IMR-90 (cell line): ENCODE data around the gene FARS2. TPM values are rescaled to one million over a fixed set of nuclear protein-coding genes. Genes with fewer than 3 reads are reported as not detected.

Experiments used
- ATAC-seq: fragments of 200-7000 bp; cut with Tn5 transposase; 2 replicates; pipeline ENCODE4 v1.9.1; 2020; ENCODE audit warnings: low read depth, mild to moderate bottlenecking, moderate library complexity
- BruUV-seq: library from RNA; stranded (reverse); fragments of 400-500 nt; replicated peaks from 2 replicates; lab custom pipeline; 2021; lab: Mats Ljungman, UMichigan
- CTCF ChIA-PET: fragments of 300-600 bp; formaldehyde crosslinking; extraction: SDS; loops from one replicate; lab custom pipeline; 2021; ENCODE audit warnings: antibody characterized with exemption; lab: Yijun Ruan, JAX
- POLR2A ChIA-PET: fragments of 300-600 bp; sonication (Branson Sonifier 250); formaldehyde crosslinking; loops from one replicate; lab custom pipeline; 2022; ENCODE audit warnings: antibody characterized with exemption; ENCODE audit not compliant: unreplicated experiment; lab: Charles Lee
- DNase-seq: peaks from one replicate; pipeline ENCODE4 v3.0.0; 2013
- H2AFZ ChIP-seq: replicated peaks from 2 replicates; pipeline ENCODE3; 2013; ENCODE audit warnings: low read length, mild to moderate bottlenecking; ENCODE audit not compliant: poor library complexity
- H2AK5ac ChIP-seq: 2 replicates; pipeline ENCODE4 v1.6.1; 2013; ENCODE audit warnings: low read depth, low read length, inconsistent platforms
- H2AK9ac ChIP-seq: replicated peaks from 2 replicates; pipeline ENCODE3; 2013; ENCODE audit warnings: mild to moderate bottlenecking, low read depth, low read length, moderate library complexity; ENCODE audit not compliant: poor library complexity
- H2BK120ac ChIP-seq: 2 replicates; pipeline ENCODE4 v1.6.1; 2013; ENCODE audit warnings: low read depth, low read length, inconsistent platforms
- H2BK15ac ChIP-seq: 3 replicates; pipeline ENCODE4 v1.6.1; 2013; ENCODE audit warnings: low read depth, low read length, inconsistent platforms
- H2BK20ac ChIP-seq: 2 replicates; pipeline ENCODE4 v1.6.1; 2013; ENCODE audit warnings: low read depth, mild to moderate bottlenecking, inconsistent platforms, low read length, moderate library complexity
- H2BK5ac ChIP-seq: 2 replicates; pipeline ENCODE4 v1.6.1; 2013; ENCODE audit warnings: mild to moderate bottlenecking, low read depth, low read length, inconsistent platforms; ENCODE audit not compliant: poor library complexity, severe bottlenecking
- H3K14ac ChIP-seq: replicated peaks from 2 replicates; pipeline ENCODE4 v1.6.1; 2013; ENCODE audit warnings: low read depth, low read length, inconsistent platforms
- H3K18ac ChIP-seq: 2 replicates; pipeline ENCODE4 v1.6.1; 2013; ENCODE audit warnings: low read depth, low read length, control low read depth
- H3K23ac ChIP-seq: 2 replicates; pipeline ENCODE4 v1.6.1; 2013; ENCODE audit warnings: low read depth, low read length, inconsistent platforms
- H3K27ac ChIP-seq: 2 replicates; pipeline ENCODE4 v1.5.1; 2013; ENCODE audit warnings: mild to moderate bottlenecking, control low read depth, low read length; ENCODE audit not compliant: insufficient read depth
- H3K27me3 ChIP-seq: 2 replicates; pipeline ENCODE4 v1.6.1; 2013; ENCODE audit warnings: low read length; ENCODE audit not compliant: control insufficient read depth, insufficient read depth
- H3K36me3 ChIP-seq: 2 replicates; pipeline ENCODE4 v1.6.1; 2013; ENCODE audit warnings: low read length, mixed read lengths; ENCODE audit not compliant: control insufficient read depth, insufficient read depth
- H3K4ac ChIP-seq: 2 replicates; pipeline ENCODE4 v1.6.1; 2013; ENCODE audit warnings: low read depth, low read length, inconsistent platforms
- H3K4me1 ChIP-seq: 2 replicates; pipeline ENCODE4 v1.6.1; 2013; ENCODE audit warnings: low read length, mixed read lengths; ENCODE audit not compliant: control insufficient read depth, insufficient read depth
- H3K4me2 ChIP-seq: 2 replicates; pipeline ENCODE4 v1.6.1; 2013; ENCODE audit warnings: low read depth, mild to moderate bottlenecking, control low read depth, low read length, moderate library complexity
- H3K4me3 ChIP-seq: 2 replicates; pipeline ENCODE4 v1.5.1; 2013; ENCODE audit warnings: low read depth, mild to moderate bottlenecking, control low read depth, low read length, moderate library complexity; ENCODE audit not compliant: insufficient read depth
- H3K56ac ChIP-seq: 2 replicates; pipeline ENCODE4 v1.6.1; 2013; ENCODE audit warnings: low read length, inconsistent platforms; ENCODE audit not compliant: insufficient read depth; ENCODE audit errors: extremely low read depth
- H3K79me1 ChIP-seq, 2 experiments: 2 replicates each; pipeline ENCODE4 v1.6.1; 2013; ENCODE audit warnings: low read length in 2 of 2, inconsistent platforms in 1 of 2, low read depth in 1 of 2
- H3K9ac ChIP-seq: 2 replicates; pipeline ENCODE4 v1.6.1; 2013; ENCODE audit warnings: low read depth, low read length, control low read depth
- H3K9me1 ChIP-seq: 2 replicates; pipeline ENCODE4 v1.6.1; 2013; ENCODE audit warnings: low read length, inconsistent platforms; ENCODE audit not compliant: insufficient read depth
- H3K9me3 ChIP-seq: 2 replicates; pipeline ENCODE4 v1.6.1; 2013; ENCODE audit warnings: low read length; ENCODE audit not compliant: control insufficient read depth, insufficient read depth
- H4K20me1 ChIP-seq: 2 replicates; pipeline ENCODE4 v1.6.1; 2013; ENCODE audit warnings: low read length, inconsistent platforms; ENCODE audit not compliant: insufficient read depth
- H4K5ac ChIP-seq: 2 replicates; pipeline ENCODE4 v1.6.1; 2013; ENCODE audit warnings: mild to moderate bottlenecking, low read depth, low read length, control low read depth
- H4K8ac ChIP-seq, 2 experiments: 2 replicates each; pipeline ENCODE4 v1.6.1; 2013; ENCODE audit warnings: low read depth in 2 of 2, low read length in 2 of 2, control low read depth in 1 of 2, inconsistent platforms in 1 of 2
- H4K91ac ChIP-seq: 2 replicates; pipeline ENCODE4 v1.6.1; 2013; ENCODE audit warnings: low read depth, low read length, inconsistent platforms; ENCODE audit not compliant: insufficient read depth
- BHLHE40 ChIP-seq: fragments of 150-350 bp; IDR thresholded peaks from 2 replicates; pipeline ENCODE4 v1.6.1; 2016; ENCODE audit warnings: mild to moderate bottlenecking, low read depth, low read length
- CEBPB ChIP-seq: IDR thresholded peaks from 2 replicates; pipeline ENCODE4 v1.6.1; 2012; ENCODE audit warnings: low read depth, low read length, improper control_type of control experiment
- CHD1 ChIP-seq: IDR thresholded peaks from 2 replicates; pipeline ENCODE4 v1.6.1; 2012; ENCODE audit warnings: low read depth, low read length, improper control_type of control experiment
- CTCF ChIP-seq: conservative IDR thresholded peaks from 2 replicates; pipeline ENCODE4 v1.5.1; 2012; ENCODE audit warnings: mild to moderate bottlenecking, low read depth, low read length, improper control_type of control experiment
- ELK1 ChIP-seq: fragments of 150-350 bp; IDR thresholded peaks from 2 replicates; pipeline ENCODE4 v1.6.1; 2016; ENCODE audit warnings: low read depth, mild to moderate bottlenecking, low read length, moderate library complexity, borderline replicate concordance
- MAFK ChIP-seq: IDR thresholded peaks from 2 replicates; pipeline ENCODE4 v1.6.1; 2012; ENCODE audit warnings: low read depth, low read length, improper control_type of control experiment
- MAZ ChIP-seq: IDR thresholded peaks from 2 replicates; pipeline ENCODE4 v1.6.1; 2012; ENCODE audit warnings: low read depth, mild to moderate bottlenecking, low read length, improper control_type of control experiment, moderate library complexity, borderline replicate concordance
- MXI1 ChIP-seq: IDR thresholded peaks from 2 replicates; pipeline ENCODE4 v1.6.1; 2012; ENCODE audit warnings: low read depth, mild to moderate bottlenecking, low read length, moderate library complexity, borderline replicate concordance
- NFE2L2 ChIP-seq: fragments of 150-350 bp; IDR thresholded peaks from 2 replicates; pipeline ENCODE4 v1.6.1; 2016; ENCODE audit warnings: low read depth, mild to moderate bottlenecking, low read length
- POLR2A ChIP-seq: IDR thresholded peaks from 2 replicates; pipeline ENCODE4 v1.6.1; 2012; ENCODE audit warnings: mild to moderate bottlenecking, low read depth, low read length
- RAD21 ChIP-seq: IDR thresholded peaks from 2 replicates; pipeline ENCODE4 v1.6.1; 2012; ENCODE audit warnings: low read length, improper control_type of control experiment
- RCOR1 ChIP-seq: IDR thresholded peaks from 2 replicates; pipeline ENCODE4 v1.6.1; 2012; ENCODE audit warnings: mild to moderate bottlenecking, low read length, improper control_type of control experiment; ENCODE audit not compliant: insufficient replicate concordance
- RFX5 ChIP-seq: IDR thresholded peaks from 2 replicates; pipeline ENCODE4 v1.8.0; 2012; ENCODE audit warnings: low read depth, mild to moderate bottlenecking, low read length, moderate library complexity
- SMC3 ChIP-seq: fragments of 150-350 bp; IDR thresholded peaks from 2 replicates; pipeline ENCODE4 v1.6.1; 2016; ENCODE audit warnings: low read depth, mild to moderate bottlenecking, antibody characterized with exemption, low read length, moderate library complexity
- USF2 ChIP-seq: fragments of 150-350 bp; IDR thresholded peaks from 2 replicates; pipeline ENCODE4 v1.6.1; 2017; ENCODE audit warnings: mild to moderate bottlenecking, antibody characterized with exemption, low read length, low read depth
- WGBS, 2 experiments: methylation state at CpG; one replicate each; pipeline versions ENCODE4 v1.1.5 to v1.1.7; 2013; ENCODE audit warnings: missing lambda C conversion rate in 2 of 2; ENCODE audit not compliant: insufficient read length in 1 of 2; ENCODE audit errors: extremely low coverage in 2 of 2; 5-methylcytosine and 5-hydroxymethylcytosine counted together
- dilution Hi-C: fragments of 300-500 bp; cut with HindIII; formaldehyde crosslinking; loops from one replicate; pipeline ENCODE4 v1.14.3; 2018; ENCODE audit warnings: low sequenced_read_pairs; ENCODE audit not compliant: unreplicated experiment
- in situ Hi-C: fragments of 300-500 bp; cut with MboI; formaldehyde crosslinking; loops from 3 replicates; pipeline ENCODE4 v1.14.3; 2019; ENCODE audit warnings: low sequenced_read_pairs, inconsistent platforms, mixed read lengths
- intact Hi-C: fragments of 100-400 bp; cut with micrococcal nuclease; formaldehyde crosslinking; loops from 2 replicates; pipeline ENCODE4 v1.10.0; 2022
- polyA plus RNA-seq, 3 experiments: library from polyadenylated mRNA; depleted of rRNA; stranded (reverse); fragments of >200 nt; gene quantifications; 2 replicates each; pipeline ENCODE4 v1.2.3, GENCODE V29; 2012; ENCODE audit warnings: low replicate concordance in 1 of 3
- total RNA-seq: library from RNA; depleted of rRNA; stranded (reverse); fragments of >200 nt; gene quantifications from 2 replicates; pipeline ENCODE4 v1.2.3, GENCODE V29; 2012

Gene FARS2
- total and polyA plus RNA-seq, 2 of the 4 experiments (the other 2 are of a cell fraction) = 12.1 to 28.9 TPM

GRCh38 chr6:5652406-5653137 is 391.3 kb downstream of the FARS2 start:
- Histone ChIP-seq H3K27me3 (no peaks in the 10 kb centered on the region), H3K9ac (no peak overlapping the region), H4K5ac (no peak overlapping the region), H3K18ac (no peak overlapping the region), H3K79me1 (no peaks in the 10 kb centered on the region), H3K23ac (no peak overlapping the region), H4K91ac (no peak overlapping the region), H2BK15ac (no peak overlapping the region), H4K20me1 (no peaks in the 10 kb centered on the region), H3K36me3 (no peaks in the 10 kb centered on the region), H3K56ac (no peak overlapping the region), H3K9me1 (no peaks in the 10 kb centered on the region; the same call in 1 of the 2 replicates), H3K4me1 (peaks cover 2% of the 10 kb centered on the region; the same call in 1 of the 2 replicates), H2BK20ac (no peak overlapping the region), H2BK5ac (no peak overlapping the region), H2AK5ac (no peak overlapping the region), H2AK9ac (no peak overlapping the region), H2BK120ac (no peak overlapping the region), H3K4ac (no peak overlapping the region), H3K4me2 (no peak overlapping the region), H3K4me3 (no peak overlapping the region), H4K8ac (no peak overlapping the region), H3K9me3 (no peaks in the 10 kb centered on the region), H3K27ac (no peak overlapping the region), H2AFZ (no peak overlapping the region), H3K14ac (no peak overlapping the region)
- intact Hi-C loops = no loop called here
- in situ Hi-C loops = no loop called here
- POLR2A ChIA-PET = no interaction called here
- WGBS, 2 experiments = 90% methylated on average over 5 of the region's 17 CpGs; no CpG with 5 or more reads in 1 of the 2 experiments
- CTCF ChIA-PET = interaction anchor here (0.8 kb wide), 1 partner anchor 1025 kb away, joined by 3 read pairs; no protein-coding TSS in a partner anchor
- no TSS peak for BruUV-seq
- dilution Hi-C loops = no loop called here
- DNase-seq (no peak), ATAC-seq (no peak)
- TF ChIP-seq POLR2A (no peak), NFE2L2 (no peak), CEBPB (no peak), RAD21 (no peak), RFX5 (no peak), MAFK (no peak), MAZ (no peak), SMC3 (no peak), USF2 (no peak), CTCF (no peak), CHD1 (no peak), BHLHE40 (no peak), MXI1 (no peak), ELK1 (no peak), RCOR1 (no peak)
